HepG2 (cell line): ENCODE measurements around the gene SRP14. TPM values are rescaled to one million over a fixed set of nuclear protein-coding genes. Genes with fewer than 3 reads are reported as not detected.

ENCODE experiments used
- CEBPG ChIP-seq: IDR thresholded peaks from 2 replicates; pipeline ENCODE4 v1.6.1; 2016
- ELF1 ChIP-seq: sonication (generic); formaldehyde crosslinking; IDR thresholded peaks from 2 replicates; pipeline ENCODE4 v1.4.0; 2020; ENCODE audit warnings: missing genetic modification reagents
- GABPB1 ChIP-seq: IDR thresholded peaks from 2 replicates; pipeline ENCODE4 v1.6.1; 2016; ENCODE audit warnings: mild to moderate bottlenecking, missing genetic modification reagents, moderate library complexity, missing compliant biosample characterization
- SALL1 ChIP-seq: sonication (generic); formaldehyde crosslinking; IDR thresholded peaks from 2 replicates; pipeline ENCODE4 v1.8.0; 2022; ENCODE audit warnings: mild to moderate bottlenecking, missing genetic modification reagents
- SMC3 ChIP-seq: IDR thresholded peaks from 2 replicates; pipeline ENCODE4 v1.6.1; 2011; ENCODE audit warnings: low read length, improper control_type of control experiment
- SNAI1 ChIP-seq: sonication (generic); formaldehyde crosslinking; IDR thresholded peaks from 2 replicates; pipeline ENCODE4 v1.5.0; 2020; ENCODE audit warnings: mild to moderate bottlenecking, missing genetic modification reagents, borderline replicate concordance
- SOX6 ChIP-seq, 2 experiments: fragments of 450-650 bp in 1 of 2; sonication (generic) in 1 of 2; formaldehyde crosslinking in 1 of 2; IDR thresholded peaks; 2 replicates each; pipeline versions ENCODE4 v1.4.0 to v1.6.1; 2017 to 2020; ENCODE audit warnings: antibody characterized with exemption in 1 of 2, mild to moderate bottlenecking in 1 of 2, missing genetic modification reagents in 1 of 2
- ZBTB40 ChIP-seq, 2 experiments: fragments of 450-650 bp in 1 of 2; sonication (generic) in 1 of 2; formaldehyde crosslinking in 1 of 2; IDR thresholded peaks; 2 replicates each; pipeline versions ENCODE4 v1.6.1 to v1.8.0; 2016 to 2022; ENCODE audit warnings: antibody characterized with exemption in 1 of 2, mild to moderate bottlenecking in 1 of 2, missing genetic modification reagents in 1 of 2
- ZBTB8A ChIP-seq: sonication (generic); formaldehyde crosslinking; IDR thresholded peaks from 2 replicates; pipeline ENCODE4 v1.4.0; 2020; ENCODE audit warnings: mild to moderate bottlenecking, low read depth, missing genetic modification reagents, borderline replicate concordance
- ZNF687 ChIP-seq: sonication (generic); formaldehyde crosslinking; IDR thresholded peaks from 2 replicates; pipeline ENCODE4 v1.5.1; 2020; ENCODE audit warnings: mild to moderate bottlenecking, missing genetic modification reagents, moderate library complexity
- ZNF788 ChIP-seq: sonication (generic); formaldehyde crosslinking; IDR thresholded peaks from 2 replicates; pipeline ENCODE4 v1.5.0; 2020; ENCODE audit warnings: mild to moderate bottlenecking, missing genetic modification reagents, borderline replicate concordance
- ZUFSP ChIP-seq: sonication (generic); formaldehyde crosslinking; IDR thresholded peaks from 2 replicates; pipeline ENCODE4 v1.9.0; 2021; ENCODE audit warnings: missing genetic modification reagents, mild to moderate bottlenecking, borderline replicate concordance
- polyA plus RNA-seq, 8 experiments: library from polyadenylated mRNA; depleted of rRNA in 3 of 8; stranded (reverse) in 7 of 8; unstranded in 1 of 8; fragments of >200 nt; fragmentation: Illumina TruSeq in 4 of 8; extraction: Trizol in 4 of 8; gene quantifications; 2 replicates each; pipeline versions ENCODE4 v1.2.1 to v1.2.3, GENCODE V29; 2011 to 2016; ENCODE audit warnings: low read depth in 4 of 8, missing spikeins in 1 of 8, mixed read lengths in 1 of 8; ENCODE audit not compliant: insufficient read depth in 1 of 8
- total RNA-seq, 5 experiments: library from RNA; depleted of rRNA; stranded (reverse); fragments of >200 nt; fragmentation: Illumina TruSeq; extraction: Trizol; gene quantifications; 2 replicates each; pipeline ENCODE4 v1.2.3, GENCODE V29; 2016; ENCODE audit warnings: low read depth in 1 of 5

SRP14 gene
- total and polyA plus RNA-seq, 2 of the 13 experiments (the other 11 are each of a cell fraction or from before 2014, with no cell fraction given), result 208 to 356 TPM

GRCh38 chr15:40047415-40048210 is 8.6 kb upstream of the SRP14 start (continued):
- TF ChIP-seq SALL1 (CRISPR knock-in tag) (0 out of 2 replicates have a peak, but pooled peaks have one; percentile 26), ZNF687 (CRISPR knock-in tag) (peak; percentile 65), SNAI1 (CRISPR knock-in tag) (no peak), SOX6 (IDR thresholded peaks at IDR 0.05) (no peak), SOX6 (CRISPR knock-in tag; IDR thresholded peaks at IDR 0.05) (0 out of 2 replicates have a peak, but pooled peaks have one; percentile 35), ZNF788 (CRISPR knock-in tag) (0 out of 2 replicates have a peak, but pooled peaks have one; percentile 35), GABPB1 (CRISPR knock-in tag) (peak; percentile 53; the same call in 1 of the 2 replicates), ZBTB8A (CRISPR knock-in tag) (no peak), SMC3 (no peak), CEBPG (CRISPR knock-in tag) (peak; percentile 34; the same call in 1 of the 2 replicates), ZUFSP (CRISPR knock-in tag) (no peak), ELF1 (CRISPR knock-in tag) (peak; percentile 50), ZBTB40 (IDR thresholded peaks at IDR 0.05) (no peak), ZBTB40 (CRISPR knock-in tag; IDR thresholded peaks at IDR 0.05) (peak; percentile 34; the same call in 1 of the 2 replicates)
